Neuronal stem cell (in vitro differentiated cells): ENCODE data around the gene KIF26B.

Experiments used
- DNase-seq: peaks from one replicate; pipeline ENCODE4 v3.0.0-alpha.2; 2013; ENCODE audit warnings: low spot score
- H2AFZ ChIP-seq: one replicate; pipeline ENCODE4 v1.6.1; 2013; ENCODE audit warnings: mild to moderate bottlenecking, low read length, inconsistent platforms
- H2AK5ac ChIP-seq: 2 replicates; pipeline ENCODE4 v1.6.1; 2013; ENCODE audit warnings: low read depth, mild to moderate bottlenecking, inconsistent platforms, low read length, moderate library complexity, mixed read lengths
- H2BK120ac ChIP-seq: 2 replicates; pipeline ENCODE4 v1.6.1; 2013; ENCODE audit warnings: low read depth, mild to moderate bottlenecking, inconsistent platforms, low read length, moderate library complexity, mixed read lengths
- H2BK12ac ChIP-seq: one replicate; pipeline ENCODE4 v1.6.1; 2013; ENCODE audit warnings: low read length, inconsistent platforms
- H2BK15ac ChIP-seq: 2 replicates; pipeline ENCODE4 v1.6.1; 2013; ENCODE audit warnings: mild to moderate bottlenecking, low read length, inconsistent platforms, mixed read lengths
- H2BK5ac ChIP-seq: one replicate; pipeline ENCODE4 v1.6.1; 2013; ENCODE audit warnings: inconsistent platforms, mild to moderate bottlenecking, low read length, moderate library complexity
- H3K14ac ChIP-seq: one replicate; pipeline ENCODE4 v1.6.1; 2013; ENCODE audit warnings: low read length, inconsistent platforms
- H3K18ac ChIP-seq: 2 replicates; pipeline ENCODE4 v1.6.1; 2013; ENCODE audit warnings: low read length, inconsistent platforms
- H3K23ac ChIP-seq: 2 replicates; pipeline ENCODE4 v1.6.1; 2013; ENCODE audit warnings: low read depth, mild to moderate bottlenecking, mixed read lengths, low read length, inconsistent platforms; ENCODE audit not compliant: poor library complexity
- H3K27ac ChIP-seq: replicated peaks from 3 replicates; pipeline ENCODE4 v1.5.1; 2013; ENCODE audit warnings: low read length, inconsistent platforms
- H3K27me3 ChIP-seq, 3 experiments: 2 replicates each; pipeline ENCODE4 v1.6.1; 2013; ENCODE audit warnings: low read length in 3 of 3, mild to moderate bottlenecking in 2 of 3, inconsistent platforms in 1 of 3, low read depth in 1 of 3, mixed read lengths in 1 of 3, moderate library complexity in 1 of 3; ENCODE audit not compliant: control insufficient read depth in 3 of 3, insufficient read depth in 3 of 3
- H3K36me3 ChIP-seq, 2 donors: replicated peaks in 1 of 2; 2 replicates each; pipeline ENCODE4 v1.6.1; 2013; ENCODE audit warnings: low read length in 2 of 2; ENCODE audit not compliant: control insufficient read depth in 2 of 2, insufficient read depth in 2 of 2
- H3K4ac ChIP-seq: 2 replicates; pipeline ENCODE4 v1.6.1; 2013; ENCODE audit warnings: inconsistent platforms, mild to moderate bottlenecking, low read length, moderate library complexity
- H3K4me1 ChIP-seq, 2 donors: 1 replicate in 1 of 2; 2 replicates in 1 of 2; pipeline ENCODE4 v1.6.1; 2013; ENCODE audit warnings: low read length in 2 of 2, low read depth in 1 of 2; ENCODE audit not compliant: control insufficient read depth in 2 of 2, insufficient read depth in 1 of 2
- H3K4me2 ChIP-seq: one replicate; pipeline ENCODE4 v1.6.1; 2013; ENCODE audit warnings: mild to moderate bottlenecking, low read length, inconsistent platforms; ENCODE audit not compliant: insufficient read depth, poor library complexity, severe bottlenecking
- H3K4me3 ChIP-seq, 2 donors: 2 replicates each; pipeline ENCODE4 v1.5.1; 2013; ENCODE audit warnings: low read length in 2 of 2, mild to moderate bottlenecking in 2 of 2, inconsistent platforms in 1 of 2, moderate library complexity in 1 of 2
- H3K79me1 ChIP-seq: one replicate; pipeline ENCODE4 v1.6.1; 2013; ENCODE audit warnings: low read depth, mild to moderate bottlenecking, inconsistent platforms, low read length, moderate library complexity
- H3K9ac ChIP-seq: one replicate; pipeline ENCODE4 v1.6.1; 2013; ENCODE audit warnings: mild to moderate bottlenecking, low read depth, low read length, inconsistent platforms; ENCODE audit not compliant: poor library complexity
- H3K9me3 ChIP-seq, 2 donors: replicated peaks in 1 of 2; 2 replicates each; pipeline versions ENCODE3 to v1.6.1; 2013; ENCODE audit warnings: low read length in 2 of 2, mild to moderate bottlenecking in 2 of 2, inconsistent platforms in 1 of 2, low read depth in 1 of 2, mixed read lengths in 1 of 2, moderate library complexity in 1 of 2; ENCODE audit not compliant: control insufficient read depth in 2 of 2, insufficient read depth in 1 of 2
- H4K8ac ChIP-seq: one replicate; pipeline ENCODE4 v1.6.1; 2013; ENCODE audit warnings: low read depth, mild to moderate bottlenecking, inconsistent platforms, low read length, moderate library complexity
- H4K91ac ChIP-seq: one replicate; pipeline ENCODE4 v1.6.1; 2013; ENCODE audit warnings: low read length, low read depth, mild to moderate bottlenecking, inconsistent platforms; ENCODE audit not compliant: poor library complexity
- WGBS, 2 donors: extraction: QIAGEN DNeasy Blood & Tissue Kit; methylation state at CpG; one replicate each; pipeline ENCODE4 v1.1.7; 2013; ENCODE audit warnings: missing lambda C conversion rate in 2 of 2, mixed read lengths in 1 of 2; ENCODE audit not compliant: insufficient read length in 2 of 2, insufficient replicate concordance in 1 of 2; ENCODE audit errors: extremely low coverage in 2 of 2; 5-methylcytosine and 5-hydroxymethylcytosine counted together

KIF26B gene

GRCh38 chr1:245285168-245285567 lies 130.4 kb downstream of the KIF26B start:
- H2AK5ac ChIP-seq = no peak overlapping the region

GRCh38 chr1:245288796-245289195 lies 134.0 kb downstream of the KIF26B start:
- H2BK120ac ChIP-seq = no peak overlapping the region
- H3K27me3 ChIP-seq = no peaks in the 10 kb centered on the region
- no peak overlapping the region for H3K4me2 ChIP-seq
- no peak overlapping the region for H2BK5ac ChIP-seq
- H3K18ac ChIP-seq = no peak overlapping the region
- no peak overlapping the region for H2BK15ac ChIP-seq
- H3K27ac ChIP-seq = no peak overlapping the region
- no peak overlapping the region for H3K14ac ChIP-seq
- no peak for DNase-seq
- H2BK12ac ChIP-seq = no peak overlapping the region
- H4K8ac ChIP-seq = no peak overlapping the region
- H3K36me3 ChIP-seq = no peaks in the 10 kb centered on the region
- H3K23ac ChIP-seq = no peak overlapping the region
- H3K9ac ChIP-seq = no peak overlapping the region
- no peak overlapping the region for H2AK5ac ChIP-seq
- no peak overlapping the region for H2AFZ ChIP-seq
- no CpG with 5 or more reads among the region's 1 CpG for WGBS, 2 donors
- H3K9me3 ChIP-seq = no peaks in the 10 kb centered on the region
- H4K91ac ChIP-seq = no peak overlapping the region
- peaks cover 0 to 5% of the 10 kb centered on the region in 2 donors for H3K4me1 ChIP-seq
- no peak overlapping the region for H3K4me3 ChIP-seq
- H3K79me1 ChIP-seq = no peaks in the 10 kb centered on the region
- H3K4ac ChIP-seq = no peak overlapping the region

More at GRCh38 chr1:245285168-245285567, 130.4 kb downstream of the KIF26B start:
- no peak overlapping the region for H3K27ac ChIP-seq
- H3K14ac ChIP-seq = no peak overlapping the region
- no peaks in the 10 kb centered on the region for H3K27me3 ChIP-seq
- H2BK12ac ChIP-seq = no peak overlapping the region
- H3K23ac ChIP-seq = no peak overlapping the region
- H2AFZ ChIP-seq = no peak overlapping the region
- no peaks in the 10 kb centered on the region for H3K79me1 ChIP-seq
- H3K4me1 ChIP-seq = no peaks in the 10 kb centered on the region
- no peak overlapping the region for H4K8ac ChIP-seq
- no CpG with 5 or more reads among the region's 4 CpGs for WGBS, 2 donors
- H3K9me3 ChIP-seq = peaks cover 6 to 8% of the 10 kb centered on the region in 2 donors
- H3K4me2 ChIP-seq = no peak overlapping the region
- no peak overlapping the region for H4K91ac ChIP-seq
- H3K18ac ChIP-seq = no peak overlapping the region
- H2BK5ac ChIP-seq = no peak overlapping the region
- no peaks in the 10 kb centered on the region for H3K36me3 ChIP-seq
- H2BK120ac ChIP-seq = no peak overlapping the region
- H3K4ac ChIP-seq = no peak overlapping the region
- DNase-seq = no peak
- no peak overlapping the region for H3K4me3 ChIP-seq
- no peak overlapping the region for H2BK15ac ChIP-seq
- H3K9ac ChIP-seq = no peak overlapping the region

GRCh38 chr1:245290836-245291235 lies 136.1 kb downstream of the KIF26B start:
- no peak overlapping the region for H3K23ac ChIP-seq
- H2AK5ac ChIP-seq = no peak overlapping the region
- H3K4me1 ChIP-seq = peaks cover 0 to 5% of the 10 kb centered on the region in 2 donors
- no peaks in the 10 kb centered on the region for H3K27me3 ChIP-seq
- no peak overlapping the region for H2BK120ac ChIP-seq
- H3K9ac ChIP-seq = no peak overlapping the region
- no peak overlapping the region for H3K14ac ChIP-seq
- no peak overlapping the region for H4K8ac ChIP-seq
- no CpG with 5 or more reads among the region's 1 CpG for WGBS, 2 donors
- no peaks in the 10 kb centered on the region for H3K36me3 ChIP-seq
- DNase-seq = no peak
- H3K9me3 ChIP-seq = no peaks in the 10 kb centered on the region
- H2AFZ ChIP-seq = peak overlapping the region; percentile 32
- no peak overlapping the region for H3K4me3 ChIP-seq
- no peak overlapping the region for H3K27ac ChIP-seq
- H3K18ac ChIP-seq = no peak overlapping the region
- no peaks in the 10 kb centered on the region for H3K79me1 ChIP-seq
- no peak overlapping the region for H2BK5ac ChIP-seq
- H4K91ac ChIP-seq = no peak overlapping the region
- no peak overlapping the region for H3K4ac ChIP-seq
- H3K4me2 ChIP-seq = no peak overlapping the region
- no peak overlapping the region for H2BK15ac ChIP-seq
- no peak overlapping the region for H2BK12ac ChIP-seq

- H2BK5ac ChIP-seq = no peak overlapping the region
- H3K27me3 ChIP-seq = no peaks in the 10 kb centered on the region
- no peak for DNase-seq
- H3K23ac ChIP-seq = no peak overlapping the region
- no peak overlapping the region for H3K27ac ChIP-seq
- H3K4me1 ChIP-seq = peaks cover 0 to 5% of the 10 kb centered on the region in 2 donors
- H3K4ac ChIP-seq = no peak overlapping the region
- H3K4me3 ChIP-seq = no peak overlapping the region
- no peak overlapping the region for H4K91ac ChIP-seq
- H2BK120ac ChIP-seq = no peak overlapping the region
- H3K9me3 ChIP-seq = no peaks in the 10 kb centered on the region
- WGBS, 2 donors = no CpG with 5 or more reads among the region's 4 CpGs
- H2BK12ac ChIP-seq = no peak overlapping the region
- no peaks in the 10 kb centered on the region for H3K79me1 ChIP-seq
- no peaks in the 10 kb centered on the region for H3K36me3 ChIP-seq
- no peak overlapping the region for H3K18ac ChIP-seq
- H2AFZ ChIP-seq = no peak overlapping the region
- H4K8ac ChIP-seq = no peak overlapping the region
- H3K14ac ChIP-seq = peak overlapping the region; percentile 39
- H2AK5ac ChIP-seq = no peak overlapping the region
- H3K4me2 ChIP-seq = no peak overlapping the region
- H3K9ac ChIP-seq = no peak overlapping the region
- no peak overlapping the region for H2BK15ac ChIP-seq
Observed at GRCh38 chr1:245291351-245291750, 136.6 kb downstream of the KIF26B start.
